Stimulated activated CD4-positive, alpha-beta T cell treated with anti-CD3 and anti-CD28 coated beads, Interleukin-12 subunit alpha, Interleukin-12 subunit beta, amount 100 ng/mL, for 48 hours (primary cell): Measurements from ENCODE around the gene PPFIBP1.

Experiments used
- DNase-seq, 3 donors: peaks; one replicate each; pipeline ENCODE4 v3.0.0-alpha.2; 2020; ENCODE audit warnings: low read depth in 2 of 3, low spot score in 1 of 3

The PPFIBP1 gene

GRCh38 chr12:27511723-27512045, 12.3 kb upstream of the PPFIBP1 start:
- no peak for DNase-seq

GRCh38 chr12:27513155-27513824, 10.7 kb upstream of the PPFIBP1 start:
- no peak for DNase-seq

GRCh38 chr12:27515671-27516070, 8.3 kb upstream of the PPFIBP1 start:
- no peak for DNase-seq

- DNase-seq = no peak
These were observed 7.4 kb upstream of the PPFIBP1 start for GRCh38 chr12:27516625-27517024.

- no peak for DNase-seq
These were observed 6.5 kb upstream of the PPFIBP1 start for GRCh38 chr12:27517546-27517945.

GRCh38 chr12:27517961-27518665, 5.9 kb upstream of the PPFIBP1 start:
- DNase-seq = no peak

- DNase-seq = no peak
These were observed 2.9 kb upstream of the PPFIBP1 start for GRCh38 chr12:27521066-27521465.

GRCh38 chr12:27521981-27522380, 2.0 kb upstream of the PPFIBP1 start:
- DNase-seq = no peak

GRCh38 chr12:27523305-27523641, 733 bp upstream of the PPFIBP1 start:
- DNase-seq = no peak

GRCh38 chr12:27524494-27524835, 459 bp downstream of the PPFIBP1 start:
- DNase-seq = no peak

GRCh38 chr12:27524839-27525753, 1.1 kb downstream of the PPFIBP1 start:
- no peak for DNase-seq

- no peak for DNase-seq
These were observed 3.5 kb downstream of the PPFIBP1 start for GRCh38 chr12:27527512-27527911.

GRCh38 chr12:27528788-27529187, 4.8 kb downstream of the PPFIBP1 start:
- no peak for DNase-seq

- no peak for DNase-seq
These were observed 6.3 kb downstream of the PPFIBP1 start for GRCh38 chr12:27530157-27530922.

GRCh38 chr12:27531896-27532295, 7.9 kb downstream of the PPFIBP1 start:
- no peak for DNase-seq

GRCh38 chr12:27534060-27534764, 10.2 kb downstream of the PPFIBP1 start:
- peak in 1 of 3 donors; percentile 13 for DNase-seq

- no peak for DNase-seq
These were observed 10.8 kb downstream of the PPFIBP1 start for GRCh38 chr12:27534765-27535161.

GRCh38 chr12:27535318-27535717, 11.3 kb downstream of the PPFIBP1 start:
- DNase-seq = no peak

GRCh38 chr12:27537855-27538675, 14.1 kb downstream of the PPFIBP1 start:
- DNase-seq = no peak

- DNase-seq = no peak
These were observed 15.2 kb downstream of the PPFIBP1 start for GRCh38 chr12:27539191-27539631.
